Activated CD4-positive, alpha-beta T cell treated with anti-CD3 and anti-CD28 coated beads, Interleukin-2, Interleukin-6, amounts not matched to agents 100 ng/mL and 50 ng/mL, durations not matched to agents 16 hours and 8 hours (primary cell): Measurements from ENCODE around the gene PEX1.
A peak's percentile ranks its signal among the peaks of the same experiment; 100 is the strongest.
"Not testable (repeated sequence)": the region's sequence is repeated elsewhere in the genome, so short reads cannot be mapped to it uniquely, and the experiment has no call there.

Source experiments
- DNase-seq: peaks from one replicate; pipeline ENCODE4 v3.0.0-alpha.2; 2020

Gene PEX1

DNA sequence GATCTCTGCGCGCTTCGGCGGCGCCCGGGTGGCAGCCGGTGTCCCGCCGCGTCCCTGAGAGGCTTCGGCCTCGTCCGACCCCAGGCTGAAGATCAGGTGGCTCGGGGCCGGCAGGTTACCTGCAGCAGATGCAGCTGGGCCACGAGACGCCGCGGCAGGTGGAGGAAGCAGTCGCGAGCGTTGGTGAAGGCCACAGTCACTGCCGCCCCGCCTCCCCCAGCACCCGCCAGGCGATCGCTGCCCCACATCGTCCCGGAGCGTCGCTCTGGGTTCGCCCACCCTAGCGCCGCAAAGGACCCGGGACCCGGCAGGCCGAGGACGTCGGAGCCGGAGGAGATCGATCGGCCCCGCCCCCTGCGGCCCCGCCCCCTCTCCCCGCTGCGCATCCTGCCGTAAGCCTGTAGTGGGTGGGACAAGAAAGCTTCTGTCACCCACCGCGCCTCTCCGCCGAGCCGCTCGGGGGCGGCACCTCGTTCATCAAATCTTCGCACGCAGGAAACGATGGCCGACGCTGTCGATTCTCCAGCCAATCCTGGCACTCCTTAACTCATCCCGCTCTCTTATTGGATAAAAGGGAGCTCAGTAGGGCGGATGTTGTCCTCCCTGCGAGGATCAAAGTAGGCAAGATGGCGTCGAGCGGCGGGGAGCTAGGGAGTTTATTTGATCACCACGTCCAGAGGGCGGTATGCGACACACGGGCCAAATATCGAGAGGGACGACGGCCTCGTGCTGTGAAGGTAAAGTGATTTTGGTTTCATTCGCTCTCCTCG lies at the start of gene PEX1, which contains the start of gene RBM48:
Gene PEX1, minus strand, starts transcription at position 333 of the 770 bp plus-strand sequence. Its CDS starts 85 bp downstream, at position 248.
Gene RBM48, plus strand, starts transcription at position 608 of the 770 bp plus-strand sequence. Its CDS starts 19 bp downstream, at position 627.
- DNase-seq: peak; percentile 98

DNA sequence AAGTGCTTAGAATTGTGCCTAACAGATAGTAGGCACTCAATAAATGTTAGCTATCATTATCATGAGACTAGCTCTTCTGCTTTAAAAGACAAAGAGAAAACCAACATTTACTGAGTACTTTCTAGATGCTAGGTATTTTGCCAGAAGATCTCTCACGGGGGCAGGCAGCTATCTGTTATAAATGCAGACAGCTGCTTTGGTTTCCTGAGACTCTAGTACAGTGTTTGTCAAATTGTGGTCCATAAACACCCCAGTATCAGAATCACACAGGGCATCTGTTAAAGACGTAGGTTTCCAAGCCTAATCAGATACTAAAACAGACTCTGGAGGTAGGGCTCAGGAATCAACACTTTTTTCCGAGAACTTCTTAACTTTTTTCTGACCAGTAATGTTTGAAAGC lies 48.0 kb upstream of the PEX1 start:
- DNase-seq: no peak

DNA sequence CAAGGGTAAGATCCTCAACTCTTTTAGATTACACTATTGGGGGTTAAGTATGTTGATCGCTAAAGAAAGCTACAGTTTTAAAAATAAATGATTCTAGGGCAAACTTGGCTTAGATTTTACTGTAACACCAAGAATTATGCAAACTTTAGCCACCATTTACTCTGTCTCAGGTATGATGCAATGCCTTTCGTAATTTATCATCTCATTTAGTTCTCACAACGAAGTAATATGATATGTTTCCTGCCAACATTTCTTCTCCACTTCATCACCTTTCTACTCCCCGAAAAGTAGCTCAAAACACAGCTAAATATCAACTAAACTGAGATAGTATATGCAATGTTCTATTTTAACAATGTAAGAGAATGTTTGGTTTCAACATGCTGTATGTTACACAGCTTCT lies 40.8 kb upstream of the PEX1 start:
- no peak for DNase-seq

DNA sequence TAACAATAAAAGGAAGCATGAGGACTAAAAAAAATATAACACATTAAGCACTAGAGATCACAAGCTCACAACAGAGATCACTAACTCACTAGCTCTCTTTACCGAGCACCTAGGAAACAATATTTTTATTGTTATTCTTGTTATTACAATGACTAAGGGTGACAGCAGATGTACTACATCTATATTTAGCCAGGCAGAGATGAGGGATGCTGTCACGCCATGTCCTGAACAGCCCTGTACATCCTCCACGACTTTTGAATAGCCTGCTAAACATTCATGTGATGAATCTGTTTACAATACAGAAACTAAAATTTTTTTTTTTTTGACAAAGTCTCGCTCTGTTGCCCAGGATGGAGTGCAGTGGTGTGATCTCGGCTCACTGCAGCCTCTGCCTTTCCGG lies 39.1 kb upstream of the PEX1 start:
- no peak for DNase-seq

DNA sequence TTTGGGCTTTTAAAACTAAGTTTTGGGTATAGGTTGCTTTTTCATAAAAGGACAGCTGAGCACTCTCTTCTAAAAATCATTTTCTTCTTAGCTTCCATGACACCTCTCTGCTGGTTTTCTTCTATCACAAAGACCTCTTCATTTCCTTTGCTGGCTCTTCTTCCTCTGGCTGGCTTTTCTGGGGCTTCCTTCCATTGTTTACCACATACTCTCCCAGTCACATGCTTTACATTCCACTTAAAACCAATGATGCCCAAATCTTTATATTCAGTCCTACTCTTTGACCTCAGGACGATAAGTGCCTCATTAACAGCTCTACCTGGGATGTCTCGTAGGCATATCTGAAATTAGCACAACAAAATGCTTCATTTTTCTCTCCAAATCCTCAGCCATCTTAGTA lies 35.0 kb upstream of the PEX1 start:
- no peak for DNase-seq

DNA sequence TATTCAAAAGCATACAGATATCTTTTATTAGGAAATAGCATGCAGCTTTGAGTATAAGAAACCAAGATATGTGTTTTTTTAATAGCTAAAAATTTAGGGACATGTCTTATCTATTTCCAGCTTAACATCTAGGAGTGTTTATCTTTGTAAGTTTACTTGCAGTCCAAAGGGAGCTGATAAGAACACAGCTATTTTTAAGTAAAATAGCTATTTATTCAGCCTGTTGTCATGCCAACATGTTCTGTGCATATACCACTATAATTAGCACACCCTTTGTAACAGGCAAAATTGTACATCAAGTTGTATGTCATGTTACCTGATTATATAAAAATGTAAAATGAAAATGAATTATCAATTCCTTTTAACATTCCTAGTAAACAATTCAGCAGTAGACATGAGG lies 32.3 kb upstream of the PEX1 start:
- no peak for DNase-seq

DNA sequence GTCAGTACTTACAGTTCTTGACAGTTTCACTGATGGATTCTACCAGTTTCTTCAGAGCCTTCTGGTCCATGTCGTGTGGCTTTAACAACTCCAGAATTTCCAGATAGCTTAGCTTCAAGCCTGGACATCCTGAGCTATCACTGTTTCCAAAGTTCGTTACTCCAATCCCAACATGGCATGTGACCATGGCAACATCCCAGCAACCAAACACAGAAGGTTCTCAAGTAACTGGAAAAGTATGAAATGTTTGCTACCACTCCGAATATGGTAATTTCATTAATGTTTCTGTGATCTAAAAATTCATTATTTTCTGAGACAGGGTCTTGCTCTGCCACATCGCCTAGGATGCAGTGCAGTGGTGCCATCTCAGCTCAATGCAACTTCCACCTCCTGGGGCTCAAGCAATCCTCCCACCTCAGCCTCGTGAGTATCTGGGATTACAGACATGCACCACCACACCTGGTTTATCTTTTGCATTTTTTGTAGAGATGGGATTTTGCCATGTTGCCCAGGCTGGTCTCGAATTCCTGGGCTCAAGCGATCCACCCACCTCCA lies 29.6 kb upstream of the PEX1 start:
- no peak for DNase-seq

DNA sequence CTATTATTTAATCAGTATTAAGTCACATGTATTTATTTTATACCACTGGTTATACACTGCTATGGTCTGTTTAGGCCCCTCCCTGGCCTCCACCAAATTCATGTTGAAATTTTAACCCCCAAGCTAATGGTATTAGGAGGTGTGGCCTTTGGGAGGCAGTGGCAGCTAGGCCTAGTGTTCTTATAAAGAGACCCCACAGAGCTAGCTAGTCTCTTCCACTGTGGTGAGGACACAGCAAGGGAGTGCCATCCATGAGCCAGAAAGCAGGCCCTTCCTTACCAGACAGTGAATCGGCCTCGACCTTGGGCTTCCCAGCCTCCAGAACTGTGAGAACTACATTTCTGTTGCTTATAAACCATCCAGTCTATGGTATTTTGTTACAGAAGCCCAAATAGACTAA lies 28.9 kb upstream of the PEX1 start:
- no peak for DNase-seq

DNA sequence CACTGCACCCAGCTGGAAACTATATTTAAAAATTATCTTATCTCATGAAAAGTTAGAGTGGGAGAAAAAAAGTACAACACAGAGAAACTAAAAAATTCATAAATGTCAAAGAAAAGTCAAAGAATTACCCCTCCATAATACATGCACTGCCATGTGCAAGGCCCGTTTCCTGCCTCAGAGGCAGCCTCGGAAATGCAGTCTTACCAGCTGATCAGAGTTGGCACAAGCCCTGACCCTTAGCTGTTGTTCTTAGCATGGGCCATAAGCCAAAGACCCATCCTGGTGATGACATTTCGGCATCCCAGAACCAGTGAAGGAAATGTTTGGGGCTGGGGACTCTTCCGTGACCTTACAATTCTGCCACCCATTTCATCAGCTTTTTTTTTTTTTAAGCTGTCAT lies 21.9 kb upstream of the PEX1 start:
- DNase-seq: no peak

DNA sequence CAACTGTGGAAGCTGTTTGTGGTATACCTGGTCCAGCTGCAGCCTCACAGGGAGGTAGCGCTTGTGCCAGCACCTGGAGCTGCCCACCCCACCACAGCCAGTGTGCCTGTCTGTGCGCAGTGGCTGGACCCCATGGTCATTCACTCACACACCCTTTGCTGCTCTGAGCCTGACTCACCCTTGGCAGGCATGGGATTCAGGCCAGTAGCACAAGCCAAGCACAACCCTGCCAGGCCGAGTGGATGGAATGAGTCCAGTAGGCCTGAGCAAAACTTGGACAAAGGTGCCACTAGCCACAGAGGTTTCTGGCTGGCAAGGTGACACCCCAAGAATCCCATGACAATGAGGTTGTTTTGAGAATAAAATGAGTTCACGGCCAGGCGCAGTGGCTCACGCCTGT lies 19.3 kb upstream of the PEX1 start:
- DNase-seq: no peak

DNA sequence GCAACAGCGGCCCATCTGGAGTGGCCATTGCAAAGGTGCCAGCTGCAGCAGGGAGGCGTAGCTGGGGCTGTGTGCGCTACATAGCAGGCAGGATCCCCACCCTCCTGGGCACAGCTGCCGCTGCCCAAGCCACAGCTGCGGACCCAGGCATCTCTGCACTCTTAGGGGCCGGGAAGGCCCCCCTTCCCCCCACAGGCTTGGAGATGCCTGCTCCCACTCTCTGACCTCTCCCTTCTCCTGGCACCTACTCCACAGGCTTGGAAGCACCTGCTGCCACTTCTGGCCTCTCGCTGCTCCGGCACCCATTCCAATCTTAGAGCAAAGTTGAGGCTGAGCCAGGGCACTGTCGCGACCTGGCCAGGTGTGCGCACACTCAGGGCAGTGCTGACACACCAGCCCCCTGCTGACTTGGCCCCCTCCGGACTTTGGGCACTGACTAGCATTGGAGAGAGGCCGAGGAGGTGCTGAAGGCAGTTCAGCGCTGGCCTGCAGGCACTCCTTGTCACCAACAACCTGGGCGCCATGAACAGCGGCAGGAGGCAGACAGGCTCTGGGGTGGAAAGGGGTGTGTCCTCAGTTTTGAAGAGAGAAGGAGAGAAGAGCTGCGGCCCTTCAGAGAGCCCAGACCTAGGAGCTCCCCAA lies 18.7 kb upstream of the PEX1 start:
- no peak for DNase-seq

DNA sequence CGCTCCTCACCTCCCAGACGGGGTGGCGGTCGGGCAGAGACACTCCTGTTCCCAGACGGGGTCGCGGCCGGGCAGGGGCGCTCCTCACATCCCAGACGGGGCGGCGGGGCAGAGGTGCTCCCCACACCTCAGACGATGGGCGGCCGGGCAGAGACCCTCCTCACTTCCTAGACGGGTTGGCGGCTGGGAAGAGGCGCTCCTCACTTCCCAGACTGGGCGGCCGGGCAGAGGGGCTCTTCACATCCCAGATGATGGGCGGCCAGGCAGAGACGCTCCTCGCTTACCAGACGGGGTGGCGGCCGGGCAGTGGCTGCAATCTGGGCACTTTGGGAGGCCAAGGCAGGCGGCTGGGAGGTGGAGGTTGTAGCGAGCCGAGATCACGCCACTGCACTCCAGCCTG lies 16.8 kb upstream of the PEX1 start:
- DNase-seq: not testable (repeated sequence)

DNA sequence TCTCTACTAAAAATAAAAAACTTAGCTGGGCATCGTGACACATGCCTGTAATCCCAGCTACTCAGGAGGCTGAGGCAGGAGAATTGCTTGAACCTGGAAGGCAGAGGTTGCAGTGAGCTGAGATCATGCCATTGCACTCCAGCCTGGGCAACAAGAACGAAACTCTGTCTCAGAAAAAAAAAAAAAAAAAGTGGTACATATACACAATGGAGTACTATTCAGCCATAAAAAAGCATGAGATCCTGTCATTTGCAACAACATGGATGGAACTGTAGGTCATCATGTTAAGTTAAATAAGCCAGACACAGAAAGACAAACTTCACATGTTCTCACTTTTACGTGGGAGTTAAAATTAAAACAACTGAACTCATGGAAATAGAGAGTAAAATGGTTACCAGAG lies 15.2 kb upstream of the PEX1 start:
- DNase-seq: not testable (repeated sequence)

DNA sequence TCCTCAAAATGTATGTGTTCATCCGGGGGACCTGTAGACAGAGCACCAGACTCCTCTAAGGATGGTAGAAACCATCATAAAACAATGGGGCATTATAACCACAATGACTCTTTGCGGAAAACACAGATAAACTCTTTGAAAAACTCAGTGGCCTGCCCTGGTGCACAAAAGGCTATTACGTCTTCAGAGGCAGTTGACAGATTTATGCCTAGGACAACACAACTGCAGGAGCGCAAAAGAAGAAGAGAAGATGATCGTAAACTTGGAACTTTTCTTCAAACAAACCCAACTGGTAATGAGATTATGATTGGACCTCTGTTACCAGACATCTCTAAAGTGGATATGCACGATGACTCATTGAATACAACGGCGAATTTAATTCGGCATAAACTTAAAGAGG lies 6.3 kb upstream of the PEX1 start:
- no peak for DNase-seq

DNA sequence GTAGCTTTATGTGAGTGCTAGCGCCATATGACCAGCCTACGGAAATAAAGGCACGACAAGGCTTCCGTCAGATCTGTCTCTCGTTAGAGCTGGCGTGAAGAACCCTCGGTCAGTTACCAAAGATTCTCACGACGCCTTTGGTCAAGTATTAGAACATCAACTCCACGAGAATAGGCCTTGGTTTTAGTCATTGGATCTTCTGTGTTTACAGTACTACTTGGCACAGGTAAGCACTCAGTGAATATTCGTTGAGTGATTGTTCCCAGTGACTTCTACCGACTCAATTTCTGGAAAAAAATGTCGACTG lies 591 bp upstream of the PEX1 start:
- no peak for DNase-seq

DNA sequence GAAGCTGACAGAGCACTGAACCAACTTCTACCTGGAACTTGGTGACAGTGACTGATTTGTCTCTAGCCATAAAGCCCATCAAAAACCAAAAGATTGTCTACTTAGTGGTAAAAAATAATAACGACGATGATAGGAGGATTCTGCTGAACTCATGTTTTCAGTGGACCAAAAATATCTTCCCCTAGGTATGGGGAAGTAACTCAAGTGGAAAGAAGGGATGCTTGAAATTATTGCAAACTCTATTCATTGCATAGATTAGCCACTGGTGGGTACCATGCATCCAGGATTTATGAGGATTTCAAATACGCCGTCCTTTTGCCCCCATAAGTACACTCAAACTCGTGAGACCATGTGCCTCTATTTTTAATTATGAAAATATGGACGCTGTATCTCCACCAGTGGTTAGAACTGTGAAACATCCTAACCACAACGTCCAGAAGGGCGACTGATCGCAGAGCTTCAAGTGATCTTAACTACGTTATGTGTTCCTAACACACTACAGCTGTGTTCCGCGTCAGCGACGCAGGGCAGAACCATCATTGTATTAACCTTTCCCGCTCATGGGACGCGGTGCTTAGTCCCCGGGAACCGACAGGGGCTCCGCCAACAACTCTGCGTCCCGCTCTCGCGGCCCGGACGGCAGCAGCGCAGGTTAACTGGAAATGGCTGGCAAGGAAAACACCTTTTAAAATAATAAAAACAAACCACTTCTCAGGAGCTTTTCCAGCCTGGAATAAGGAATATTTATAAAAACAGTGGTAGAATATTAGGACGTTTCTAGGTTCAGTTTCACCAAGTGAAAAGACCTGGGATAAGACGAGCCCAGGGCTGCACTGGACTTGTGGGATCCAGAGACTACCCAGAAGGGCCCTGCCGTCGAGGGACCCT lies 776 bp downstream of the PEX1 start:
- DNase-seq: peak; percentile 65

DNA sequence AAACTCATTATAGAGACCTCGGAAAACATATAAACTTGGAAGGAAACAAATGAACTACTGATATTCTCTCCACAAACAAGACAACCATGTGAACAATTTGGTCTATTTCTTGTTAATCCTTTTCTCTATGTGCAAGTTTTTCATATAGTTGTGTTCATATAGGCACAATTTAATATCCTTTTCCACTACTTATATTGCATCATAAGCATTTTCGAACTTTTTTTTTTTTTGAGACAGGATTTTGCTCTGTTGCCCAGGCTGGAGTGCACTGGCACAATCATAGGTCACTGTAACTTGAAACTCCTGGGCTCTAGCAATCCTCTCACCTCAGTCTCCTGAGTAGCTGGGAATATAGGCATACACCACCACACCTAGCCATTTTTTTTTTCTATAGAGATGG lies 5.2 kb downstream of the PEX1 start:
- DNase-seq: no peak

DNA sequence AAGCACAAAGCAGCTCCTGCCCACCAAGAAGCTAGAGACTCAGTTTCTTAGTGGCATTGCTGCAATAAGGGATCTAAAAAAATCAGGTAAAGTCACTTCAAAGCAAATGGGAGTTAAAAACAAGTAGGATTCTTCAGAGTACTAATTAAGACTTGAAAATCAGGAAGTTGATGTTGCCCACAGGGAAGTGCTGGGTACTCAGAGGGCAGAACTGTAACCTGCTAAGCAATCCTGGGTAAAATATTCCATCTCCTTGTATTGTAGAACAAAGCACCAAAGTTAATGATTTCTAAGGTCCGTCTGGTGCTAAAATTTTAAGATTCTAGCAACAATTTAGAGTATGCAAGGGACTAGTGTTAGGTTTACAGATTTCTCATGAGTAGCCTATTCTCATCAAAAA lies 8.3 kb downstream of the PEX1 start:
- no peak for DNase-seq

DNA sequence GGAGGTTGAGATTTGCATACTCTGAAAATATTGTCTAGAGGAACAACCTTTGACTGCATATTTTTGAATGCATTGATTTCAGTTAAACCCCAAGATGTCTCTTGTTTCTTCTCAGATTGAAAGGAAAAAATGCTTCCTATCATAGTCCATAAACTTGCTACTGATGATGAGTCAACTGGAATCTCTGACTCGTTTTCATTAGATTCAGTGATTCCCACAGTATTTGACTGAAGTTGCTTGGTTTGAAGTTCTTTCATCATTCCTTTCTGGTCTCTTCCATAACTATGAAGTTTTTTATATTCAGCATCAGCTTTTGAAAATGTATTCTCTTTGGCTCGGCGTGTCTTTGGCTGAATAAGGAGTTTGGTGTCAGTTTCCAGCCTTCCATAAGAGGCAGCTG lies 10.7 kb downstream of the PEX1 start:
- no peak for DNase-seq

DNA sequence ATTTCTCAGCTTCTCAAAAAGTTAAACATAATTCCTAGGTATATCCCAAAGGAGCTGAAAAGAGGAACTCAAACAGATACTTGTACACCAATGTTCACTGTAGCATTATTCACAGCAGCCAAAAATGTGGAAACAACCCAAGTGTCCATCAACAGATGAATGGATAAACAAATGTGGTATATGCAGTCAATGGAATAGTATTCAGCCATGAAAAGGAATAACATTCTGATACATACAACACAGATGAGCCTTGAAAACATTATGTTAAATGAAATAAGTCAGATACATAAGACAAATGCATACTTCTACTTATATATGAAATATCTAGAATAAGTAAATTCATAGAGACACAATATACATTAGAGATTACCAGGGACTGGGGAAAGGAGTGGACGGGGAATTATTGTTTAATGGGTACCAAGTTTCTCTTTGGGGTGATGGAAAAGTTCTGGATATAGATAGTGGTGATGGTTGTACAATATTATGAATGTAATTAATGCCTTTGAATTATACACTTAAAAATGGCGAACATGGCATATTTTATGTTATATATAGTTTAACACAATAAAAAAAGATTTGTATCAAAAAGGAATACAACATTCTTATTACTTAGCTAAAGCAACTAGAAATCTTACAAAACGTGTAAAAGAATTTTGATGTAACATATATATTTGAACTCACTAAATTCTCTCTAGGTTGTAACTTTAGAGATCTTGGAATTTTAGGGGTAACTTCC lies 15.0 kb downstream of the PEX1 start:
- no peak for DNase-seq

DNA sequence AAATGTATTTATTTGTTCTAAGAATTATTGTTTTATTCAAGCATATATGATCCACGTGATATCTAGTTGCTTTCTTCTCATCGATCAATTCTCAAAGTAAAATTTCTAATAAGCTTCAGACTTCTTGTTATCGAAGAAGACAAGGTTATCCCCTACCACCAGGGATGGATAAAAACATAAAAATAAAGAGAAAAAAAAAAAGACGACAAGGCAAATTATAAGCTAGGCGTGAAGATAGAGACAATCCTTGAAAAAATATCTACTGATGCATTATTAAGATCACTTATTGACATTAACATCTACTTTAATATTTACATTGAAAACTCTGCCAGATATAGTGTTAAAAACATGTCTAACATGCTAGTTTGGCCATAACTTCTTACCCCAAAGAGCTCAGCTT lies 19.4 kb downstream of the PEX1 start:
- DNase-seq: no peak

DNA sequence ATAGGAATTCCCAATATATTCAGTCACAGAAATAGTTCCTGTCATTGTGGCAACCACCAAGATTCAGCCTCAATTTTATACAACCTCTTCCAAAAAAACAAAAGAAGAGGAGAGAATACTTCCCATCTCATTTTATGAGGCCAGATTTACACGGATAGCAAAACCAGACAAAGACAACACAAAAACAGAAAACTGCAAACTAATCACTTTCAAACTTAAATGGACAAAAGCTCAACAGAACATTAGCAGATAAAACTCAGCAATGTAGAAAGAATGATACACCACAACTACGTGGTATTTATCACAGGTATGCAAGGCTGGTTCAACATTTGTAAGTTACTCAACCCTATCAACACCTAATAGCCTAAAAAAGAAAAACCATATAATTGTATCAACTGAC lies 22.0 kb downstream of the PEX1 start:
- no peak for DNase-seq

DNA sequence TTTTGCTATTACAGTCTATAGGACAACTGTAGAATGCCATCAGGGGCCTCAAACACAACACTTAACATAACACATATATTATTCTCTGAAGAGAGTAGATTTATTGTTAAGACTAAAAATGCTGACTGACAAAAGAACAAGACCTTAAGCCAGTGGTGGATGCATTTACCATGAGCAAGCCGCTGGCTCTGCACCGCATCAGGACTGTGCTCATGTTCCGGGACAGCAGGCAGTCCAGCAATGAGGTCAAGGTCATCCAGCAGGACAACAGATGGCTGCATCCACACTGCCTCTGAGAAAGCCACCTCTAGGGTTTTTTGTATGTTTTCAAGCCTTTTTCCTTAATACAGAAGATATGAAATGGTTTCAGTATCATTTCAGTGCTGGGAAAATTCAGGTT lies 23.8 kb downstream of the PEX1 start:
- no peak for DNase-seq
